BLaER1 treated with 17β-estradiol and CSF1 and Interleukin-3, amounts not matched to agents 10 nM and 100 nM (cell line): ENCODE data around the gene ADAMTS10.
"Not testable (repeated sequence)": the region's sequence is repeated elsewhere in the genome, so short reads cannot be mapped to it uniquely, and the experiment has no call there.

Experiments used
- H3K27ac ChIP-seq, 11 experiments: shearing (Covaris generic); formaldehyde crosslinking; 2 replicates each; pipeline ENCODE4 v1.8.1; 2022
- H3K27me3 ChIP-seq, 11 experiments: shearing (Covaris generic); formaldehyde crosslinking; 2 replicates each; pipeline ENCODE4 v1.8.1; 2022
- H3K36me3 ChIP-seq, 11 experiments: shearing (Covaris generic); formaldehyde crosslinking; 2 replicates each; pipeline ENCODE4 v1.8.1; 2022
- H3K4me1 ChIP-seq, 10 experiments: shearing (Covaris generic); formaldehyde crosslinking; 2 replicates each; pipeline ENCODE4 v1.8.1; 2022
- H3K4me2 ChIP-seq, 11 experiments: shearing (Covaris generic); formaldehyde crosslinking; 2 replicates each; pipeline ENCODE4 v1.8.1; 2022
- H3K4me3 ChIP-seq, 10 experiments: shearing (Covaris generic); formaldehyde crosslinking; 2 replicates each; pipeline ENCODE4 v1.8.1; 2022
- H3K9ac ChIP-seq, 11 experiments: shearing (Covaris generic); formaldehyde crosslinking; 2 replicates each; pipeline ENCODE4 v1.8.1; 2022
- H3K9me3 ChIP-seq, 11 experiments: shearing (Covaris generic); formaldehyde crosslinking; replicated peaks in 1 of 11; 2 replicates each; pipeline ENCODE4 v1.8.1; 2022
- H4K20me1 ChIP-seq, 11 experiments: shearing (Covaris generic); formaldehyde crosslinking; 2 replicates each; pipeline ENCODE4 v1.8.1; 2022
- Cebpa-rat ChIP-seq, 11 experiments: shearing (Covaris generic); IDR thresholded peaks; 2 replicates each; pipeline ENCODE4 v1.8.1; 2022

ADAMTS10 gene

DNA sequence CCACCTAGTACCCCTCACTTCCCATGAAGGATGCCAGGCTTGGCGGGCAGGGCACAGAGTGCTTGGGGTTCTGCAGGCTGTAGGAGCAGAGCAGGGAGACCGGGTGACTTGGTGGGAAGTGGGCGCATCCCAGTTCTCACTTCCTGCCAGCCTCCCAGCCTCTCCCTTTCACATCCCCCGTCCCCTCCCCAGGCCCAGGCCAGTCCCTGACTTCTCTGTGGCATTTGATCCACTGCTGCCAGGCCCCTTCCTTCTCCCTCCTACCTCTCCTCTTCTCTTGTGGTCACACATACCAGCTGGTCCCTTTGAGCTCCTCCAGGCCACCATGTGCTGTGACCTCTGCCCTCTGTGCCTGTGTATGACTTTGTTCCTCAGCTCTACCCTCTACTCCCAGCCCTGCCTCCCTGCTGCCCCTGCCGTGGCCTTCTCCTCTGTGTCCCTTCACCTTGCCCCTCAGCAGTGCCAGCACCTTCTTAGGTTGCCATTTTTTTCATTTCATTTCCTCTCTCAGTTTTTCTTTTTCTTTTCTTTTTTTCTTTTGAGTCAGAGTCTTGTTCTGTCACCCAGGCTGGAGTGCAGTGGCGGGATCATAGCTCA lies 52.8 kb downstream of the ADAMTS10 start:
- Histone ChIP-seq H3K27ac (peak overlapping the region; percentile 30 to 65 (median 57); a peak in 21 of 22 replicates), H4K20me1 (peaks cover 0 to 98% (median 96%) of the 10 kb centered on the region in 11 experiments; a peak in 20 of 22 replicates), H3K9ac (peak overlapping the region; percentile 2 to 72 (median 48); a peak in 15 of 22 replicates), H3K4me1 (peaks cover 15 to 68% (median 50%) of the 10 kb centered on the region in 10 experiments), H3K4me3 (no peak overlapping the region), H3K36me3 (peaks cover 0 to 95% (median 91%) of the 10 kb centered on the region in 11 experiments; a peak in 19 of 22 replicates), H3K27me3 (no peaks in the 10 kb centered on the region), H3K9me3 (no peaks in the 10 kb centered on the region), H3K4me2 (peak overlapping the region; percentile 3 to 91 (median 60); a peak in 17 of 22 replicates)
- no peak for TF ChIP-seq Cebpa-rat (IDR thresholded peaks at IDR 0.05)

DNA sequence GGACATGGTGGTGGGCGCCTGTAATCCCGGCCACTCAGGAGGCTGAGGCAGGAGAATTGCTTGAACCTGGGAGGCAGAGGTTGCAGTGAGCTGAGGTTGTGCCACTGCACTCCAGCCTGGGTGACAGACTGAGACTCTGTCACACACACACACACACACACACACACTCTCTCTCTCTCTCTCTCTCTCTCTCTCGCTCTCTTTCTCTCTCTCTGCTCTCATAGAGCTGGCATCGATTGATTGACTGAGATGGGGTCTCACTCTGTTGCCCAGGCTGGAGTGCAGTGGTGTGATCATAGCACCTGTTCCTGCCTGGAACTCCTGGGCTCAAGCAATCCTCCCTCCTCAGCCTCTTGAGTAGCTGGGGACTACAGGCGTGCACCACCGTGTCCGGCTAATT lies 56.8 kb downstream of the ADAMTS10 start:
- Histone ChIP-seq H3K4me1 (peaks cover 6 to 31% (median 23%) of the 10 kb centered on the region in 10 experiments; a peak in 18 of 20 replicates), H3K36me3 (peaks cover 0 to 100% (median 99%) of the 10 kb centered on the region in 11 experiments; a peak in 20 of 22 replicates), H4K20me1 (peaks cover 0 to 100% (median 95%) of the 10 kb centered on the region in 11 experiments; a peak in 20 of 22 replicates)
- H3K27me3 ChIP-seq, H3K9me3 ChIP-seq, H3K4me2 ChIP-seq, H3K27ac ChIP-seq, H3K4me3 ChIP-seq, H3K9ac ChIP-seq: not testable (repeated sequence)

DNA sequence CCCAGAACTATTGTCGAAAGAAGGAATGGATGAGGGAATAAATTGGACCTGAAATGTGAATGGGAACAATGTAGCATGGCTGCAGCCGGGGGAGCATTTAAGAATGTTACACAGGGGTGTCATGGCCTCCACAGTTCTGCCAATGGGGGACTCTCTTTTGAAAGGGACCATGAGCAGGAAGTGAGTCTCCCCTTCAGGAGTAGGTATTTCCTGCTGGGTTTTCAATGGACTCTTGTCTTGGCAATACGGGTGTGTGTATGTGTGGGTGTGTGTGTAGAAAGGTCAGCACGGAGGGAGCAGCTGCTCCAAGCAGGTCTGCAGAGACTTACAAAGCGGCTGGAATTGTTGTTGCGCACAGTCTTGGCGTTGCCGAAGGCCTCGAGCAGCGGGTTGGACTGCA lies 57.7 kb downstream of the ADAMTS10 start:
- no peaks in the 10 kb centered on the region for H3K9me3 ChIP-seq
- peaks cover 0 to 100% (median 92%) of the 10 kb centered on the region in 11 experiments; a peak in 20 of 22 replicates for H4K20me1 ChIP-seq
- H3K4me2 ChIP-seq = no peak overlapping the region
- H3K9ac ChIP-seq = no peak overlapping the region
- H3K4me1 ChIP-seq = peaks cover 3 to 21% (median 13%) of the 10 kb centered on the region in 10 experiments; a peak in 18 of 20 replicates
- H3K27me3 ChIP-seq = no peaks in the 10 kb centered on the region
- 0 out of 22 replicates have a peak overlapping the region, but pooled peaks of 1 of the 11 experiments have one; percentile 9 for H3K27ac ChIP-seq
- TF ChIP-seq Cebpa-rat (IDR thresholded peaks at IDR 0.05) = no peak
- no peak overlapping the region for H3K4me3 ChIP-seq
- H3K36me3 ChIP-seq = peaks cover 0 to 100% (median 98%) of the 10 kb centered on the region in 11 experiments; a peak in 20 of 22 replicates

DNA sequence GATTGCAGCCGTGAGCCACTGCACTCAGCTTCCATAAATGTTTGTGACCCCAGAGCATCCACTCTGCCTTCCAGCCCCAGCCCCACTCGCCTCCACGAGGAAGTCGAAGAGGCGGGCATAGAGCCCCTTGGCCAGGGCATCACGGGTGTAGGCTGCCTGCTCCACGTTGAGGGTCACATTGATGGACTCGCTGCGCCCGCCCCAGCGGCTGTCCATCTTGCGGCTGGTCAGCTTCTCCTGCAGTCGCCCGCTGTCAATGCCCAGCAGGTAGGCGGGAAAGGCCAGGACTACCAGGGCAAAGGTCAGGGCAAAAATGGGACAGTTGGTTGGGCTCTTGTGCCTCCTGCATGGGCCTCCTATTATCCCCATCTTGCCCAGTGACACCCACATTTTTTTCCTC lies 60.4 kb downstream of the ADAMTS10 start:
- no peak overlapping the region for H3K4me2 ChIP-seq

DNA sequence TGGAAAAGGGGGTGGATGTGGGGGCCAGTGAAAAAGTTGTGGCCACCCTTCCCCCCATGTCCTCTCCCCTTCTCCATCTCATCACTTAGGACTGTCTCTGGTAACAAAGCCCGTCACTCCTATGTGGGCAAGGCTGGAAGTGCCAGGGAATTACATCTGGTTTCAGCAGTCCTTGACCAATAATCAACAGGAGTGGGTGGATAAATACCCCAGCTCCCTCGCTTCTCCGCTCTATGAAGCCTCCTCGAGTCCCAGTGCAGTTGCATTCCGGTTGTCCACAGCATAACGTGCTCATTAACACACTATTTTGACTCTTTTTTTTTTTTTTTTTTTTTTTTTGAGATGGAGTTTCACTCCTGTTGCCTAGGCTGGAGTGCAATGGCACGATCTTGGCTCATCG lies 64.8 kb downstream of the ADAMTS10 start:
- no peak overlapping the region for H3K4me3 ChIP-seq
- H4K20me1 ChIP-seq = peaks cover 0 to 96% (median 46%) of the 10 kb centered on the region in 11 experiments; a peak in 13 of 22 replicates
- H3K27ac ChIP-seq = no peak overlapping the region
- peaks cover 0 to 5% (median 0%) of the 10 kb centered on the region in 10 experiments; a peak in 1 of 20 replicates for H3K4me1 ChIP-seq
- no peak overlapping the region for H3K9ac ChIP-seq
- H3K4me2 ChIP-seq = no peak overlapping the region
- peaks cover 0 to 96% (median 95%) of the 10 kb centered on the region in 11 experiments; a peak in 18 of 22 replicates for H3K36me3 ChIP-seq
- no peaks in the 10 kb centered on the region for H3K27me3 ChIP-seq
- no peak for TF ChIP-seq Cebpa-rat (IDR thresholded peaks at IDR 0.05)
- H3K9me3 ChIP-seq = no peaks in the 10 kb centered on the region

More for the DNA sequence above, 60.4 kb downstream of the ADAMTS10 start:
- Histone ChIP-seq H3K9ac (no peak overlapping the region), H3K9me3 (no peaks in the 10 kb centered on the region), H3K27me3 (no peaks in the 10 kb centered on the region), H3K36me3 (peaks cover 0 to 100% (median 99%) of the 10 kb centered on the region in 11 experiments; a peak in 20 of 22 replicates), H3K4me1 (peaks cover 0 to 8% (median 0%) of the 10 kb centered on the region in 10 experiments; a peak in 3 of 20 replicates), H3K4me3 (no peak overlapping the region), H3K27ac (peak overlapping the region in 3 of 11 experiments; percentile 17 to 26 (median 22); a peak in 4 of 22 replicates), H4K20me1 (peaks cover 0 to 100% (median 79%) of the 10 kb centered on the region in 11 experiments; a peak in 16 of 22 replicates)
- TF ChIP-seq Cebpa-rat (IDR thresholded peaks at IDR 0.05) = no peak

DNA sequence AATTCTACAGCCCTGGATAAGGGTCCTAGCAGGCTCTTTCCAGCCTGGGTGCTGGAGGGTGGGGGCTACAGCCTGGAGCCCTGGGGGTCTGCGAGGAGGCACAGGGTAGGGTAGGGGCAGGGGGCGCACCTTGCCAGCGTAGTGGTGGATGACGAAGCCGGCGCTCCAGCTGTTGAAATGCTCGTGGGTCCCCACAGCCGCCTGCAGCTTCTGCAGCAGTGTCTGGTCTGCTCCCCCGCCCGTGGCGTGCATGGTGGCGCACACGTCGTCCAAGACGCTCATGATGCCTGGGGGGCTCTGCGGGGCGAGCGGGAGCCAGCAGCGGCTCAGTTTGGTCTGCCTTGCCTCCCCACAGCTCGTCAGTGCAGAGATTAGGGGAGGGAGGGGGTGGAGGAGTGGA lies 66.3 kb downstream of the ADAMTS10 start:
- no peak overlapping the region for H3K27ac ChIP-seq
- H3K27me3 ChIP-seq = no peaks in the 10 kb centered on the region
- no peak overlapping the region for H3K9ac ChIP-seq

DNA sequence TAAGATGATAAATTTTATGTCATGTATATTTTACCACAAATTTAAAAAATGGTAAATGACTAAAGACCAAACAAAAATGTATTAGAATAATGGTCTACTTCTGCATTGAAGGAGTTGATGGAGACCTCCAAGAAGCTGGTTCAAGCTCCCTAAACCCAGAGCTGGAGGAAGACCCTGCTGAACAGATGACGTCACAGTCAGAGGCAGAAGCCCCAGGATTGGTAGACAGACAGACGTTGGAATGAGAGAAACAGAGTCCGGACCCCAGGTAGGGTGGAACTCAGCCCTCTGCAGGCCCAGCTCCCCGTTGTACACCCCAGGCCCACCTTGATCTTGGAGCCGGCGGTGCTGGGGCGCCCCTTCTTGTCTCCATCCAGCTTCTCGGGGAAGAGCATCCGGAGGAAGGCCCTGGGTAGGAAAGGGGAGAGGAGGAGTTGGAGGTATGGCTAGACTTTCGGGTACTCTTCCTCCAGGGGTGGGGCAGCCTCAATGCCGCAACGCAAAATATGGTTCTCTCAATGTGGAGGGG lies 70.8 kb downstream of the ADAMTS10 start:
- Histone ChIP-seq H4K20me1 (peaks cover 0 to 92% (median 23%) of the 10 kb centered on the region in 11 experiments; a peak in 13 of 22 replicates), H3K27ac (no peak overlapping the region), H3K27me3 (no peaks in the 10 kb centered on the region), H3K4me2 (no peak overlapping the region), H3K4me3 (peak overlapping the region in 1 of 10 experiments; percentile 7; a peak in 1 of 20 replicates), H3K4me1 (0 out of 20 replicates have a peak, but pooled peaks cover 0 to 5% (median 0%) of the 10 kb centered on the region in 10 experiments), H3K9me3 (no peaks in the 10 kb centered on the region), H3K36me3 (peaks cover 0 to 95% (median 93%) of the 10 kb centered on the region in 11 experiments; a peak in 18 of 22 replicates), H3K9ac (no peak overlapping the region)
- no peak for TF ChIP-seq Cebpa-rat (IDR thresholded peaks at IDR 0.05)

More for the DNA sequence above, 66.3 kb downstream of the ADAMTS10 start:
- Histone ChIP-seq H3K4me2 (no peak overlapping the region), H3K9me3 (no peaks in the 10 kb centered on the region), H3K4me1 (0 out of 20 replicates have a peak, but pooled peaks cover 0 to 5% (median 0%) of the 10 kb centered on the region in 10 experiments), H3K36me3 (peaks cover 0 to 96% (median 95%) of the 10 kb centered on the region in 11 experiments; a peak in 18 of 22 replicates), H4K20me1 (peaks cover 0 to 95% (median 30%) of the 10 kb centered on the region in 11 experiments; a peak in 14 of 22 replicates), H3K4me3 (no peak overlapping the region)
- no peak for TF ChIP-seq Cebpa-rat (IDR thresholded peaks at IDR 0.05)

GRCh38 chr19:8537099-8537498 lies 73.4 kb downstream of the ADAMTS10 start:
- TF ChIP-seq Cebpa-rat (IDR thresholded peaks at IDR 0.05) = no peak
- no peaks in the 10 kb centered on the region for H3K27me3 ChIP-seq
- H3K4me2 ChIP-seq = no peak overlapping the region
- no peaks in the 10 kb centered on the region for H3K9me3 ChIP-seq
- no peak overlapping the region for H3K9ac ChIP-seq
- peaks cover 0 to 99% (median 98%) of the 10 kb centered on the region in 11 experiments; a peak in 18 of 22 replicates for H3K36me3 ChIP-seq
- peaks cover 0 to 97% (median 29%) of the 10 kb centered on the region in 11 experiments; a peak in 12 of 22 replicates for H4K20me1 ChIP-seq
- H3K4me3 ChIP-seq = no peak overlapping the region
- H3K4me1 ChIP-seq = 0 out of 20 replicates have a peak, but pooled peaks cover 0 to 5% (median 0%) of the 10 kb centered on the region in 10 experiments
- no peak overlapping the region; a peak in 1 of 22 replicates for H3K27ac ChIP-seq

GRCh38 chr19:8536282-8536681 lies 74.2 kb downstream of the ADAMTS10 start:
- TF ChIP-seq Cebpa-rat (IDR thresholded peaks at IDR 0.05) = no peak
- no peak overlapping the region for H3K27ac ChIP-seq
- no peak overlapping the region for H3K4me3 ChIP-seq
- peaks cover 0 to 99% (median 98%) of the 10 kb centered on the region in 11 experiments; a peak in 18 of 22 replicates for H3K36me3 ChIP-seq
- H3K9me3 ChIP-seq = no peaks in the 10 kb centered on the region
- no peaks in the 10 kb centered on the region for H3K27me3 ChIP-seq
- no peak overlapping the region for H3K9ac ChIP-seq
- no peak overlapping the region for H3K4me2 ChIP-seq
- peaks cover 0 to 97% (median 29%) of the 10 kb centered on the region in 11 experiments; a peak in 12 of 22 replicates for H4K20me1 ChIP-seq
- H3K4me1 ChIP-seq = peaks cover 0 to 4% (median 0%) of the 10 kb centered on the region in 10 experiments; a peak in 2 of 20 replicates
